Midbrain (tissue), 1 donor: ENCODE results near the gene TMEM240.
"Not testable (repeated sequence)": the region's sequence is repeated elsewhere in the genome, so short reads cannot be mapped to it uniquely, and the experiment has no call there.

Experiments used
- DNase-seq: peaks from one replicate; lab custom pipeline; 2025; lab: John Stamatoyannopoulos, UW

TMEM240 gene

GRCh38 chr1:1524750-1525383 is 15.6 kb downstream of the TMEM240 start:
- DNase-seq: not testable (repeated sequence)

- not testable (repeated sequence) for DNase-seq
Measured at GRCh38 chr1:1523651-1524050, 16.8 kb downstream of the TMEM240 start.

GRCh38 chr1:1523226-1523625 is 17.2 kb downstream of the TMEM240 start:
- not testable (repeated sequence) for DNase-seq

GRCh38 chr1:1522536-1522935 is 17.9 kb downstream of the TMEM240 start:
- not testable (repeated sequence) for DNase-seq

- no peak for DNase-seq
Measured at GRCh38 chr1:1521331-1521730, 19.1 kb downstream of the TMEM240 start.

- DNase-seq: not testable (repeated sequence)
Measured at GRCh38 chr1:1519805-1520505, 20.5 kb downstream of the TMEM240 start.

- DNase-seq: not testable (repeated sequence)
Measured at GRCh38 chr1:1518621-1519007, 21.8 kb downstream of the TMEM240 start.

- no peak for DNase-seq
Measured at GRCh38 chr1:1517973-1518620, 22.3 kb downstream of the TMEM240 start.

GRCh38 chr1:1516923-1517322 is 23.5 kb downstream of the TMEM240 start:
- not testable (repeated sequence) for DNase-seq

- DNase-seq: not testable (repeated sequence)
Measured at GRCh38 chr1:1514376-1514775, 26.0 kb downstream of the TMEM240 start.

GRCh38 chr1:1513675-1514074 is 26.7 kb downstream of the TMEM240 start:
- not testable (repeated sequence) for DNase-seq

- not testable (repeated sequence) for DNase-seq
Measured at GRCh38 chr1:1512425-1512824, 28.0 kb downstream of the TMEM240 start.

GRCh38 chr1:1511533-1512285 is 28.7 kb downstream of the TMEM240 start, which contains the start of gene ATAD3A:
Gene ATAD3A, plus strand, starts transcription at chr1:1512162. Its CDS starts 107 bp downstream, at chr1:1512269.
- peak; percentile 98 for DNase-seq

GRCh38 chr1:1510912-1511532 is 29.4 kb downstream of the TMEM240 start:
- no peak for DNase-seq

- not testable (repeated sequence) for DNase-seq
Measured at GRCh38 chr1:1509465-1509850, 31.0 kb downstream of the TMEM240 start.

GRCh38 chr1:1508775-1509464 is 31.5 kb downstream of the TMEM240 start:
- DNase-seq: not testable (repeated sequence)

- no peak for DNase-seq
Measured at GRCh38 chr1:1507305-1507704, 33.1 kb downstream of the TMEM240 start.

- not testable (repeated sequence) for DNase-seq
Measured at GRCh38 chr1:1505801-1506200, 34.6 kb downstream of the TMEM240 start.

- peak; percentile 58 for DNase-seq
Measured at GRCh38 chr1:1505366-1505798, 35.0 kb downstream of the TMEM240 start.

- DNase-seq: peak; percentile 45
Measured at GRCh38 chr1:1504777-1505365, 35.6 kb downstream of the TMEM240 start.
